Measurements from ENCODE around the gene DNAI2.

DNA sequence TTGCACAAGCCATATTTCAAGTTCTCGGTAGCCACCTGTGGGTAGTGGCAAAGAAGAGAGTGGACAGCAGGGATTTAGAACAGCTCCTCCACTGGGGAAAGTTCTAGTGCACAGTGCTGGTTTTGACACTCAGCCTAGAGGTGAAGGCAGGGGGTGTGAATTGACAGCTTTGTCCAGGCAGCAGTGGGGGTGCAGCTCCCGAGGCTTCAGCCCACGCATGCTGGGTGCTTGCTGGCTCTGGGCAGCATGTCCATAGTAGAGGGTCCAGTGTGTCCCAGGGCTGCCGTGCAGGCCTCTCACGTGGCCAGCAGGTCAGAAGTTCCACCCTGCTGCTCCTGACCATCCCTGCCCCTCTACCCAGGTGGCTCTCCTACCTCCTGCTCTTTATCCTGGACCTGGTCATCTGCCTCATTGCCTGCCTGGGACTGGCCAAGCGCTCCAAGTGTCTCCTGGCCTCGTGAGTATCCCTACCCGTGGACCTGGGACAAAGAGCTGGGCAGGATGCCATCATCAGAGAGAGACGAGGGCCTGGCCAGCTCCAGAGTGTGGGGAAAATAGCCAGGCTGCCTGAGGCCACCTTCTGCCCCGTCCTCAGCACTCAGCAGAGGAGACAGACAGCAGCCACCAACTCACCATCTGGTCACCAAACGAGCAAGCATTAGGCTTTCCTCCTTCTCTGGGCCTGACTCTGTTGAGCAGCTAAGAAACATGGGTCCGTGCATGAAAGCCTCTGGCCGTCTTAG is 30.9 kb upstream of the DNAI2 start:
- TF ChIP-seq, protein P1, sequence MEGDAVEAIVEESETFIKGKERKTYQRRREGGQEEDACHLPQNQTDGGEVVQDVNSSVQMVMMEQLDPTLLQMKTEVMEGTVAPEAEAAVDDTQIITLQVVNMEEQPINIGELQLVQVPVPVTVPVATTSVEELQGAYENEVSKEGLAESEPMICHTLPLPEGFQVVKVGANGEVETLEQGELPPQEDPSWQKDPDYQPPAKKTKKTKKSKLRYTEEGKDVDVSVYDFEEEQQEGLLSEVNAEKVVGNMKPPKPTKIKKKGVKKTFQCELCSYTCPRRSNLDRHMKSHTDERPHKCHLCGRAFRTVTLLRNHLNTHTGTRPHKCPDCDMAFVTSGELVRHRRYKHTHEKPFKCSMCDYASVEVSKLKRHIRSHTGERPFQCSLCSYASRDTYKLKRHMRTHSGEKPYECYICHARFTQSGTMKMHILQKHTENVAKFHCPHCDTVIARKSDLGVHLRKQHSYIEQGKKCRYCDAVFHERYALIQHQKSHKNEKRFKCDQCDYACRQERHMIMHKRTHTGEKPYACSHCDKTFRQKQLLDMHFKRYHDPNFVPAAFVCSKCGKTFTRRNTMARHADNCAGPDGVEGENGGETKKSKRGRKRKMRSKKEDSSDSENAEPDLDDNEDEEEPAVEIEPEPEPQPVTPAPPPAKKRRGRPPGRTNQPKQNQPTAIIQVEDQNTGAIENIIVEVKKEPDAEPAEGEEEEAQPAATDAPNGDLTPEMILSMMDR (IDR thresholded peaks at IDR 0.05 in 4 of 5, conservative IDR thresholded peaks at IDR 0.05 in 1 of 5): no peak
- TF ChIP-seq POLR2A (IDR thresholded peaks at IDR 0.05): no peak
